ENCODE results near the gene CCDC187. TPM values are rescaled to one million over a fixed set of nuclear protein-coding genes. Genes with fewer than 3 reads are reported as not detected.

CCDC187 gene
- total RNA-seq, 2 donors from 2014 or later: 0.04 to 0.09 TPM

DNA sequence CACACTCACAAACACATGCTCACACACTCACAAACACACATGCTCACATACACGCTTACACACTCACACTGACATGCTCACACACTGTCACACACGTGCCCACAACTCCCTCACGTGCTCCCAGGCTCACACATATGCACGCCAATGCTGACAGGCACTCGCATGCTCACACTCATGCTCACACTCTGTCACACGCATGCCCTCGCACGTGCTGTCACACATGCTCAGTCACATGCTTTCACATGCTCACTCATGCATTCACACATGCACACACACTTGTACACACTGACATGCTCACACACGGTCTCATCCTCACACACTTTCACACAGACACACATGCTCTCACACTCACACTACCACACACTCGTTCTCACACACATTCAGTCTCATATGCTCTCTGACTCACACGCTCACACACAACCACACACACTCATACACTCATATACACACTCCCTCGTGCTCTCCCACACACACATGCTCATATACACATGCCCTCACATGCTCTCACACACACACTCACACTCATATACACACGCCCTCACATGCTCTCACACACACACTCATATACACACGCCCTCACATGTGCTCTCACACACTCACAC is 10.3 kb downstream of the CCDC187 start:
- WGBS, 2 experiments (ENCODE audit: insufficient coverage in 1 of 2, insufficient read length in 1 of 2): 88 to 90% methylated on average over 13 to 14 of the region's 14 CpGs
- no peaks in the 10 kb centered on the region for H3K36me3 ChIP-seq (ENCODE audit: control insufficient read depth, insufficient read depth, low read length)
- no peak overlapping the region for H3K4me3 Mint-ChIP-seq

DNA sequence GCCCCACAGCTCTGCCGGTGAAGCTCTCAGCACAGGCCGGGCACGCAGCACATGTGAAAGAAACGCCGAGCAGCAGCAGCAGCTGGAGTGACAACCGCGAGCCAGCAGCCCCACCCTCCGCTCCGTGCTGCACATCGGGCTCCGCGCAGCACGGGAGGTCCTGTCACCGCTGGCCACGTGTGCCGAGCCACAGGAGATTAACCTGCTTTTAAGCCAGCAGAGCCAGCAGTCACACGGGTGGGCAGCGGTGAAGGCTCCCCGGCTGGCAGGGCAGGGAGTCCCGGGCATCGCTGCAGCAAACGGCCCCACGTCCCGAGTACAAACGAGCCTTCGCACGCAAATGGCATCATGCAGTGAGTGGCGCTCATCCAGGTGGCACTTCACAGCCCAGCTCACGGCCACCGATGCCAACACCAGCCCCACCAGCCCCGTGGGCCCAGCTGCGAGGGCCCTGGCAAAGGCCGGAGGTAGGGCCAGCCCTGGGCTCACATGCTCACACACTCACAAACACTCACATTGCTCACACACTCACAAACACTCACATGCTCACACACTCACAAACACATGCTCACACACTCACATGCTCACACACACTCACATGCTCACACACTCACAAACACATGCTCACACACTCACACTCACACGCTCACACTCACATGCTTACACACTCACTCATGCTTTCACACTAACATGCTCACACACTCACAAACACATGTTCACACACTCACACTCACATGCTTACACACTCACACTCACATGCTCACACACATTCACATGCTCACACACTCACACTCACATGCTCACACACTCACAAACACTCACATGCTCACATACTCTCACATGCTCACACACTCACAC is 11.1 kb downstream of the CCDC187 start:
- Histone ChIP-seq H3K27me3 (ENCODE audit: control insufficient read depth, insufficient read depth, low read length, poor library complexity, severe bottlenecking) (no peaks in the 10 kb centered on the region), H3K9me3 (ENCODE audit: control insufficient read depth, low read length) (peaks cover 4% of the 10 kb centered on the region), H3K27ac (ENCODE audit: low read depth, low read length) (no peak overlapping the region), H3K4me1 (ENCODE audit: control insufficient read depth, insufficient read depth, low read length) (no peaks in the 10 kb centered on the region), H3K36me3 (ENCODE audit: control insufficient read depth, insufficient read depth, low read length) (no peaks in the 10 kb centered on the region), H3K4me3 (ENCODE audit: low read length) (no peak overlapping the region), H3K9ac (ENCODE audit: extremely low read depth, low read length, poor library complexity, severe bottlenecking) (no peak overlapping the region)
- Mint-ChIP-seq H3K27me3 (ENCODE audit: insufficient read depth) (no peaks in the 10 kb centered on the region), H3K4me3 (no peak overlapping the region), H3K4me1 (no peaks in the 10 kb centered on the region), H3K27ac (no peak overlapping the region), H3K9me3 (no peaks in the 10 kb centered on the region), H3K36me3 (ENCODE audit: low read depth) (no peaks in the 10 kb centered on the region)
- no peak for TF ChIP-seq CTCF (conservative IDR thresholded peaks at IDR 0.05)
- DNase-seq: no peak
- 93 to 98% methylated on average over 25 to 34 of the region's 34 CpGs for WGBS, 2 experiments (ENCODE audit: insufficient coverage in 1 of 2, insufficient read length in 1 of 2)

More for the DNA sequence above, 10.3 kb downstream of the CCDC187 start:
- no peaks in the 10 kb centered on the region for H3K9me3 Mint-ChIP-seq
- no peak for TF ChIP-seq CTCF (conservative IDR thresholded peaks at IDR 0.05)
- Histone ChIP-seq H3K27me3 (ENCODE audit: control insufficient read depth, insufficient read depth, low read length, poor library complexity, severe bottlenecking) (no peaks in the 10 kb centered on the region), H3K4me3 (ENCODE audit: low read length) (no peak overlapping the region), H3K9me3 (ENCODE audit: control insufficient read depth, low read length) (peaks cover 4% of the 10 kb centered on the region), H3K27ac (ENCODE audit: low read depth, low read length) (no peak overlapping the region), H3K9ac (ENCODE audit: extremely low read depth, low read length, poor library complexity, severe bottlenecking) (no peak overlapping the region), H3K4me1 (ENCODE audit: control insufficient read depth, insufficient read depth, low read length) (no peaks in the 10 kb centered on the region)
- no peaks in the 10 kb centered on the region for H3K27me3 Mint-ChIP-seq (ENCODE audit: insufficient read depth)
- DNase-seq: no peak
- no peaks in the 10 kb centered on the region for H3K36me3 Mint-ChIP-seq (ENCODE audit: low read depth)
- no peaks in the 10 kb centered on the region for H3K4me1 Mint-ChIP-seq
- no peak overlapping the region for H3K27ac Mint-ChIP-seq

DNA sequence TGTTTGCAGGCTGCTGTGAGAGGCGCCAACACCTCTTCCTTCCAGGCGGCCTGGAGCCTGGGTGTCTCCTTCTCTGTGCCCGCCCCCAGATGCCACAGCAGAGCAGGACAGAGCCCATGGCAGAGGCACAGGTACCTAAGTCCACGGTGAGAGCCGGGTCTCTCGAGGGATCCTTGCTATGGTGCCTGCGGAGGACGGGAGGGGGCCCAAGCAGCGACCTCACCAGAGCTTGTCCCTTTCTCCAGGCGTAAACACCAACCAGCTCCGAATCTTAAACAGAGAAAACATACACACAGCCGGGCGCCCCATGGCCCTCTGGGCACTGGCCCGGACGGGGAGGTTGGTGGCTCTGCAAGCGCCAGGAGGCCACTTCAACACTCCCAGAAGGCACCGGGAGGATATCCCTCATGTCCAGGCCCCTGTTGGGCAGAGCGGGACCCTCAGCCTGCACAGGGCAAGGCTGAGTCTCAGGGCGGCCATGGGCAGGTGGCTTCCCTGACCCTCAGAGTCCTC is 11.8 kb downstream of the CCDC187 start:
- no peaks in the 10 kb centered on the region for H3K27me3 ChIP-seq (ENCODE audit: control insufficient read depth, insufficient read depth, low read length, poor library complexity, severe bottlenecking)
- no peak overlapping the region for H3K27ac ChIP-seq (ENCODE audit: low read depth, low read length)
- no peak overlapping the region for H3K9ac ChIP-seq (ENCODE audit: extremely low read depth, low read length, poor library complexity, severe bottlenecking)
- no peaks in the 10 kb centered on the region for H3K36me3 ChIP-seq (ENCODE audit: control insufficient read depth, insufficient read depth, low read length)
- H3K9me3 ChIP-seq (ENCODE audit: control insufficient read depth, low read length): peaks cover 4% of the 10 kb centered on the region
- Mint-ChIP-seq H3K9me3 (no peaks in the 10 kb centered on the region), H3K4me1 (no peaks in the 10 kb centered on the region), H3K27me3 (ENCODE audit: insufficient read depth) (no peaks in the 10 kb centered on the region), H3K27ac (no peak overlapping the region), H3K4me3 (no peak overlapping the region), H3K36me3 (ENCODE audit: low read depth) (no peaks in the 10 kb centered on the region)
- 92 to 100% methylated on average over 4 to 19 of the region's 19 CpGs for WGBS, 2 experiments (ENCODE audit: insufficient coverage in 1 of 2, insufficient read length in 1 of 2)
- no peak for DNase-seq
- H3K4me3 ChIP-seq (ENCODE audit: low read length): no peak overlapping the region
- no peaks in the 10 kb centered on the region for H3K4me1 ChIP-seq (ENCODE audit: control insufficient read depth, insufficient read depth, low read length)
- TF ChIP-seq CTCF (conservative IDR thresholded peaks at IDR 0.05): no peak

Measured in endodermal cell (in vitro differentiated cells).